CD4-positive, alpha-beta T cell (primary cell): ENCODE results near the gene TMA16. TPM values are rescaled to one million over a fixed set of nuclear protein-coding genes. Genes with fewer than 3 reads are reported as not detected.

Source experiments
- ATAC-seq: fragments of 200-7000 bp; cut with Tn5 transposase; one replicate; pipeline ENCODE4 v1.10.0; 2022; ENCODE audit warnings: mild to moderate bottlenecking; ENCODE audit not compliant: poor library complexity
- CTCF ChIA-PET: fragments of 350-600 bp; sonication (Branson Sonifier 250); formaldehyde crosslinking; loops from one replicate; lab custom pipeline; 2021; ENCODE audit warnings: antibody characterized with exemption, inconsistent platforms; lab: Charles Lee
- POLR2A ChIA-PET: fragments of 350-600 bp; sonication (Branson Sonifier 250); formaldehyde crosslinking; loops from one replicate; lab custom pipeline; 2021; ENCODE audit warnings: antibody characterized with exemption, inconsistent platforms; lab: Charles Lee
- DNase-seq, 14 experiments: peaks; one replicate each; pipeline ENCODE4 v3.0.0-alpha.2; 2013 to 2020; ENCODE audit warnings: mixed read lengths in 2 of 14
- H3K27ac ChIP-seq, 2 donors: one replicate each; pipeline versions ENCODE4 v1.5.1 to v1.7.0; 2013; ENCODE audit warnings: low read length in 2 of 2, low read depth in 1 of 2, mild to moderate bottlenecking in 1 of 2
- H3K27me3 ChIP-seq, 2 experiments: 1 replicate in 1 of 2; 2 replicates in 1 of 2; pipeline versions ENCODE4 v1.6.1 to v1.7.0; 2013; ENCODE audit warnings: low read length in 2 of 2, control low read depth in 1 of 2, mild to moderate bottlenecking in 1 of 2, moderate library complexity in 1 of 2; ENCODE audit not compliant: insufficient read depth in 2 of 2, control insufficient read depth in 1 of 2
- H3K36me3 ChIP-seq: one replicate; pipeline ENCODE4 v1.6.1; 2013; ENCODE audit warnings: low read length, control low read depth; ENCODE audit not compliant: insufficient read depth
- H3K4me1 ChIP-seq: one replicate; pipeline ENCODE4 v1.6.1; 2013; ENCODE audit warnings: low read length, control low read depth; ENCODE audit not compliant: insufficient read depth
- H3K4me3 ChIP-seq: one replicate; pipeline ENCODE4 v1.5.1; 2013; ENCODE audit warnings: mild to moderate bottlenecking, low read length, moderate library complexity
- H3K9me3 ChIP-seq, 2 experiments: 1 replicate in 1 of 2; 2 replicates in 1 of 2; pipeline versions ENCODE4 v1.6.1 to v1.7.0; 2013; ENCODE audit warnings: low read length in 2 of 2, mild to moderate bottlenecking in 2 of 2, control low read depth in 1 of 2, moderate library complexity in 1 of 2; ENCODE audit not compliant: control insufficient read depth in 1 of 2, insufficient read depth in 1 of 2
- H3K27ac Mint-ChIP-seq: one replicate; pipeline ENCODE4 v1.8.0; 2020; ENCODE audit warnings: mixed read lengths
- H3K27me3 Mint-ChIP-seq: one replicate; pipeline ENCODE4 v1.8.0; 2021; ENCODE audit warnings: mixed read lengths
- H3K36me3 Mint-ChIP-seq: one replicate; pipeline ENCODE4 v1.8.0; 2021; ENCODE audit warnings: low read depth, mixed read lengths
- H3K4me1 Mint-ChIP-seq: one replicate; pipeline ENCODE4 v1.8.0; 2021; ENCODE audit warnings: low read depth, mixed read lengths
- H3K4me3 Mint-ChIP-seq: one replicate; pipeline ENCODE4 v1.8.0; 2020; ENCODE audit warnings: mild to moderate bottlenecking, mixed read lengths
- H3K9me3 Mint-ChIP-seq: one replicate; pipeline ENCODE4 v1.8.0; 2020; ENCODE audit warnings: mixed read lengths
- intact Hi-C, 2 experiments: fragments of 100-400 bp; cut with DNase I in 1 of 2; cut with micrococcal nuclease in 1 of 2; formaldehyde crosslinking; loops; one replicate each; pipeline versions ENCODE4 v1.15.1 to v1.9.0; 2023 to 2025; cut with DNase I, micrococcal nuclease
- total RNA-seq, 174 experiments: library from RNA in 2 of 174; stranded (reverse) in 2 of 174; gene quantifications; one replicate each; pipeline ENCODE4 v1.2.3 and lab custom pipeline; 2021 to 2026
- TF ChIP-seq, protein P1 (sequence below): fragments of 200-600 bp; IDR thresholded peaks from one replicate; pipeline ENCODE4 v1.8.0; 2022; ENCODE audit warnings: antibody characterized with exemption, mild to moderate bottlenecking

Gene TMA16
- total RNA-seq, 2 experiments from 2014 or later = 6.2 to 6.3 TPM

DNA sequence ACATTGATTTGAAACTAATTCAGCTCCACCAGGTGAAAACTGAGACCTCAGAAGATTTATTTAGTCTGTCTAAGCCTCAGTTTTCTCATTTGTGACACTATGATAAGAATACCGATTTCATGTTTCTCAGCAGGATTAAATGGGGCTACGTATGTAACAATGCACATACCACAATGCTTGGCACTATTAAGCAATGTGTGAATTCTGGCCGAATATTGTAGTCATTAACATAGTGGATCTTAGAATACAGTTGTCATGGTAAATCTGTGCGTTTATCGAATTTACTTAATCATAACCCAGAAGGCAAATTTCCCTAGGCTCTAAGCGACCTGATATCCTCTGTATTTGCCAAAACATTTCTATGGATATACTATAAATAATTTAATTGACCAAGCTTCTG is 69.1 kb downstream of the TMA16 start:
- Mint-ChIP-seq H3K27ac (no peak overlapping the region), H3K4me3 (no peak overlapping the region), H3K36me3 (peaks cover 22% of the 10 kb centered on the region), H3K27me3 (no peaks in the 10 kb centered on the region), H3K9me3 (peaks cover 9% of the 10 kb centered on the region), H3K4me1 (peaks cover 31% of the 10 kb centered on the region)
- Histone ChIP-seq H3K4me3 (no peak overlapping the region), H3K4me1 (peaks cover 8% of the 10 kb centered on the region), H3K36me3 (no peaks in the 10 kb centered on the region), H3K27me3 (no peaks in the 10 kb centered on the region), H3K27ac (no peak overlapping the region), H3K9me3 (peaks cover 4 to 9% of the 10 kb centered on the region in 2 experiments)
- no peak for ATAC-seq
- DNase-seq = no peak
- CTCF ChIA-PET = no interaction called here
- intact Hi-C loops = no loop called here
- POLR2A ChIA-PET = no interaction called here
- TF ChIP-seq, protein P1, sequence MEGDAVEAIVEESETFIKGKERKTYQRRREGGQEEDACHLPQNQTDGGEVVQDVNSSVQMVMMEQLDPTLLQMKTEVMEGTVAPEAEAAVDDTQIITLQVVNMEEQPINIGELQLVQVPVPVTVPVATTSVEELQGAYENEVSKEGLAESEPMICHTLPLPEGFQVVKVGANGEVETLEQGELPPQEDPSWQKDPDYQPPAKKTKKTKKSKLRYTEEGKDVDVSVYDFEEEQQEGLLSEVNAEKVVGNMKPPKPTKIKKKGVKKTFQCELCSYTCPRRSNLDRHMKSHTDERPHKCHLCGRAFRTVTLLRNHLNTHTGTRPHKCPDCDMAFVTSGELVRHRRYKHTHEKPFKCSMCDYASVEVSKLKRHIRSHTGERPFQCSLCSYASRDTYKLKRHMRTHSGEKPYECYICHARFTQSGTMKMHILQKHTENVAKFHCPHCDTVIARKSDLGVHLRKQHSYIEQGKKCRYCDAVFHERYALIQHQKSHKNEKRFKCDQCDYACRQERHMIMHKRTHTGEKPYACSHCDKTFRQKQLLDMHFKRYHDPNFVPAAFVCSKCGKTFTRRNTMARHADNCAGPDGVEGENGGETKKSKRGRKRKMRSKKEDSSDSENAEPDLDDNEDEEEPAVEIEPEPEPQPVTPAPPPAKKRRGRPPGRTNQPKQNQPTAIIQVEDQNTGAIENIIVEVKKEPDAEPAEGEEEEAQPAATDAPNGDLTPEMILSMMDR = no peak

DNA sequence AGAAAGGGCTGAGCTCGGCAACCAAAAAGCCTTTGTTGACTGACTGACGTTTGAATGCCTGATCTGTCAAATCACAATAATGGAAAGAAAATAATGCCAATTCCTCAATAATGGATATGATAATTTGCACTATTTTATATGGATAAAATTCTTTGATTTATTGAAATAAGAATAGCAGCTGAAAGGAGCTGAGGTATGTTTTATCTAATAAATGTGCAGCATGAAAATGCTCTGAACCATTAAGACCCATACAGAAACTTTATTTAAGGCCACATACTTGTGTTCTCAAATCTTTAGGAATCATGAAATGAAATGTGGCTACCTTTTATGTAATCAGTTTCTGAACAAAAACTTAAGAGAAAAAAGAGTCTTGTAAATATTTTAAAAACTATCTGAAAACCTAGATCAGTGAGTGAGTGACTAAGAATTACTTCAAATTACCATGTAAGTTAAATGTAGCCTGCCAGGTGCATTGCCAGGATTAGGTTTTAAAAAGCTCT is 69.8 kb downstream of the TMA16 start:
- no peaks in the 10 kb centered on the region for H3K36me3 ChIP-seq
- Mint-ChIP-seq H3K4me1 (peaks cover 24% of the 10 kb centered on the region), H3K36me3 (peaks cover 17% of the 10 kb centered on the region), H3K4me3 (no peak overlapping the region), H3K27ac (no peak overlapping the region), H3K9me3 (peaks cover 7% of the 10 kb centered on the region), H3K27me3 (no peaks in the 10 kb centered on the region)
- TF ChIP-seq, protein P1 = no peak
- intact Hi-C loops = no loop called here
- no peak for DNase-seq
- CTCF ChIA-PET = no interaction called here
- no peak for ATAC-seq
- POLR2A ChIA-PET = no interaction called here
- no peak overlapping the region for H3K4me3 ChIP-seq
- H3K4me1 ChIP-seq = peaks cover 4% of the 10 kb centered on the region
- H3K9me3 ChIP-seq = peaks cover 4 to 9% of the 10 kb centered on the region in 2 experiments
- H3K27ac ChIP-seq = no peak overlapping the region
- no peaks in the 10 kb centered on the region for H3K27me3 ChIP-seq

DNA sequence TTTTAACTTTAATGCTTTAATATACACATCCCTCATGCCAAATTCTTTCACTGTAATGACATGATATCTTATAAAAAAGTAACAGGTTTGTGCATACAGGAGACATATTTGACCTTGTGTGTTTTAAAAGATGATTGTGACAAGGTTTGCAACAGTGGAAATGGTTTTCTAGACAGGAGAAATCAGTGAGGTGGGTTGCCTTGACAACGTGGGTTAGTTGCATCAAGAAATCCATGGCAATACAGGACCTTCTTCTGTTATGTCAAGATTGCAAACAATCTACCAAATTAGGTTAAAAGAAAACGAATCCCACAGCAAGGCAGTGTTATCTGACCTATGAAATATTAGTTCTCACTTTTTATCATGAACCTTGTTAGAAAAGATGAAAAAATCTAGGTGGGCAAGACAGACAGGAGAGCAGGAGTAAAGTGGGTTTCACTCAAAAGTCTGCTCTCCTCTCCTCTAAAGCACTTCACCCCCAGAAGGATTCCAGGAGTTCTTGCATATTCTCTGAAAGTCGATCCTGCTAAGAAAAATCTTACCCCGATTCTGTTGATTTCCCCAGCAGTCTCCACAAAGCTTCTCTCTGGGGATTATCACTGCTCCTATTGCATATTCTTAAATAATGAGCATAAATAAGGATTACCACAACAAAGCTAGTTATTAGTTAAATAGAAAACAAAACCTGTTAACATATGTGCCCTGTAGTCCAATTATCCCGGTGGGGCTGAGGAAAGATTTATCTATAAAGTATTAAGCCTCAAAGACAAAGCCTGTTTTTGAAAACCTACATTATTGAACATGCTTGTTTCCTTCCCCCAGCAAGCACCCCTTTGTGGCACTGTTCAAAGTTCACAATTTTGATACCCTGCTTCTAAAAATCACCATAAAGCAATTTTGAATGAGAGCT is 71.0 kb downstream of the TMA16 start:
- H3K27ac Mint-ChIP-seq = no peak overlapping the region
- ATAC-seq (no peak), DNase-seq (no peak)
- intact Hi-C loops = loop anchor here (5.0 kb wide), 2 partner anchors 52 to 913 kb away; no protein-coding TSS in a partner anchor
- Histone ChIP-seq H3K36me3 (no peaks in the 10 kb centered on the region), H3K4me1 (no peaks in the 10 kb centered on the region), H3K9me3 (peaks cover 4 to 5% of the 10 kb centered on the region in 2 experiments), H3K27me3 (no peaks in the 10 kb centered on the region), H3K4me3 (no peak overlapping the region), H3K27ac (no peak overlapping the region)
- peaks cover 10% of the 10 kb centered on the region for H3K36me3 Mint-ChIP-seq
- H3K9me3 Mint-ChIP-seq = peaks cover 5% of the 10 kb centered on the region
- TF ChIP-seq, protein P1 = no peak
- ChIA-PET CTCF (interaction anchor here (1.3 kb wide), 1 partner anchor 15 kb away, joined by 6 read pairs; no protein-coding TSS in a partner anchor), POLR2A (no interaction called here)
- peaks cover 19% of the 10 kb centered on the region for H3K4me1 Mint-ChIP-seq
- H3K4me3 Mint-ChIP-seq = no peak overlapping the region
- no peaks in the 10 kb centered on the region for H3K27me3 Mint-ChIP-seq
